Measurements from ENCODE around the gene RPP25.
A peak's percentile ranks its signal among the peaks of the same experiment; 100 is the strongest.

Gene RPP25

DNA sequence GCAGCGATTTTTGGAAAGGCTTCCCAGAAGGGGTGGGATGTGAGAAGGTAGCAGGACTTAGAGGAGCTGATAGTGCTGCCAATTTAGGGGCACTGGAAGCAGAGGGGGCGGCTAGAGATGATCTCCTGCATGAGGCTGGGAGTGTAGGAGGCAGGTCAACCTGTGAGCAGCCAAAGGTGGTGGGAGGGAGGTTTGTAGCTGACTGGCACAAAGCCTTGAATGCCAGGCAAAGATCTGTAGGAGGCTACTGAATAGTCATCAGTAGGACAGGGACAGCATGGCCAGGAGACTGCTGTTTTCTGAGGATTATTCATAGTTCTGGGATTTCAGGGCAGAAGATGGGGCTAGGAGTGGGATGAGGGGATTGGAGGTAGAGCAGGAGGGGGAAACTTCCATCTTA is 41.0 kb upstream of the RPP25 start:
- no peak overlapping the region for H3K27ac ChIP-seq (ENCODE audit: low read length)
- H3K9ac ChIP-seq (ENCODE audit: low read length) = no peak overlapping the region
- H3K9me3 ChIP-seq (replicated peaks; ENCODE audit: insufficient read depth, low read length) = no peaks in the 10 kb centered on the region
- no peaks in the 10 kb centered on the region for H3K79me2 ChIP-seq (ENCODE audit: low read length)
- no peaks in the 10 kb centered on the region for H3K36me3 ChIP-seq (replicated peaks; ENCODE audit: insufficient read depth, low read length)
- H4K20me1 ChIP-seq (ENCODE audit: insufficient read depth, low read length) = no peaks in the 10 kb centered on the region
- H3K4me2 ChIP-seq (ENCODE audit: low read depth, low read length) = no peak overlapping the region
- H3K4me3 ChIP-seq (ENCODE audit: low read length) = no peak overlapping the region
- no peak for TF ChIP-seq EZH2 (optimal IDR thresholded peaks at IDR 0.05; ENCODE audit: low read depth, low read length)
- TF ChIP-seq, protein P1, sequence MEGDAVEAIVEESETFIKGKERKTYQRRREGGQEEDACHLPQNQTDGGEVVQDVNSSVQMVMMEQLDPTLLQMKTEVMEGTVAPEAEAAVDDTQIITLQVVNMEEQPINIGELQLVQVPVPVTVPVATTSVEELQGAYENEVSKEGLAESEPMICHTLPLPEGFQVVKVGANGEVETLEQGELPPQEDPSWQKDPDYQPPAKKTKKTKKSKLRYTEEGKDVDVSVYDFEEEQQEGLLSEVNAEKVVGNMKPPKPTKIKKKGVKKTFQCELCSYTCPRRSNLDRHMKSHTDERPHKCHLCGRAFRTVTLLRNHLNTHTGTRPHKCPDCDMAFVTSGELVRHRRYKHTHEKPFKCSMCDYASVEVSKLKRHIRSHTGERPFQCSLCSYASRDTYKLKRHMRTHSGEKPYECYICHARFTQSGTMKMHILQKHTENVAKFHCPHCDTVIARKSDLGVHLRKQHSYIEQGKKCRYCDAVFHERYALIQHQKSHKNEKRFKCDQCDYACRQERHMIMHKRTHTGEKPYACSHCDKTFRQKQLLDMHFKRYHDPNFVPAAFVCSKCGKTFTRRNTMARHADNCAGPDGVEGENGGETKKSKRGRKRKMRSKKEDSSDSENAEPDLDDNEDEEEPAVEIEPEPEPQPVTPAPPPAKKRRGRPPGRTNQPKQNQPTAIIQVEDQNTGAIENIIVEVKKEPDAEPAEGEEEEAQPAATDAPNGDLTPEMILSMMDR (IDR thresholded peaks at IDR 0.05; ENCODE audit: low read length) = no peak
- TF ChIP-seq EZH2phosphoT487 (IDR thresholded peaks at IDR 0.05; ENCODE audit: low read length) = no peak
- no peak for DNase-seq
- H3F3A ChIP-seq (ENCODE audit: insufficient read depth, low read length) = no peaks in the 10 kb centered on the region
- no peaks in the 10 kb centered on the region for H3K4me1 ChIP-seq (ENCODE audit: low read length)
- 0 out of 2 replicates have a peak, but pooled peaks cover 3% of the 10 kb centered on the region for H3K27me3 ChIP-seq (replicated peaks; ENCODE audit: insufficient read depth, low read length)
- no peak overlapping the region for H2AFZ ChIP-seq (ENCODE audit: low read length)
- no peaks in the 10 kb centered on the region for H3K9me2 ChIP-seq (replicated peaks; ENCODE audit: insufficient read depth, low read length)

DNA sequence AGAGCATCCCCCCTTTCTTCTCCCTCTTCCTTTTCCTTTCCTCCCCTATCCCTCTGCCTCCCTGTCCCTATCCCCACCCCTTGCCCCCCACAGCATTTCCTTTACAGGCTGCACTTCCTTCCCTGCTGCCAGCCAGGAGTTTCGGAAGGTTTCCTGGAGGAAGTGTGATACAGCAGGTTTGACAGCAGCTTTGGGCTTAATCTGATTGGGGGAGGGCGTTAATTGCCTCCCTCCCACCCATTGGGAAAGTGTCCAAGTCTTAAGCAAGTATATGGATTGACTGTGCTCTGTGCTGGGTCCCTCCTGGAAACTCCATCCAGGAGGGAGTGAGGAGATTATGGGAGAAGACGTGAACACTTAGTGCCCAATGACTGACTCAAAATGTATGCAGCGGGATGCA is 40.6 kb upstream of the RPP25 start:
- H3K36me3 ChIP-seq (replicated peaks; ENCODE audit: insufficient read depth, low read length) = no peaks in the 10 kb centered on the region
- no peaks in the 10 kb centered on the region for H3K9me2 ChIP-seq (replicated peaks; ENCODE audit: insufficient read depth, low read length)
- H3K79me2 ChIP-seq (ENCODE audit: low read length) = no peaks in the 10 kb centered on the region
- H3K9ac ChIP-seq (ENCODE audit: low read length) = no peak overlapping the region
- H3K4me3 ChIP-seq (ENCODE audit: low read length) = no peak overlapping the region
- H4K20me1 ChIP-seq (ENCODE audit: insufficient read depth, low read length) = no peaks in the 10 kb centered on the region
- H2AFZ ChIP-seq (ENCODE audit: low read length) = no peak overlapping the region
- no peaks in the 10 kb centered on the region for H3F3A ChIP-seq (ENCODE audit: insufficient read depth, low read length)
- DNase-seq = no peak
- H3K4me1 ChIP-seq (ENCODE audit: low read length) = no peaks in the 10 kb centered on the region
- no peak for TF ChIP-seq EZH2 (optimal IDR thresholded peaks at IDR 0.05; ENCODE audit: low read depth, low read length)
- TF ChIP-seq EZH2phosphoT487 (IDR thresholded peaks at IDR 0.05; ENCODE audit: low read length) = no peak
- H3K4me2 ChIP-seq (ENCODE audit: low read depth, low read length) = no peak overlapping the region
- no peak overlapping the region for H3K27ac ChIP-seq (ENCODE audit: low read length)
- 0 out of 2 replicates have a peak, but pooled peaks cover 3% of the 10 kb centered on the region for H3K27me3 ChIP-seq (replicated peaks; ENCODE audit: insufficient read depth, low read length)
- no peaks in the 10 kb centered on the region for H3K9me3 ChIP-seq (replicated peaks; ENCODE audit: insufficient read depth, low read length)

DNA sequence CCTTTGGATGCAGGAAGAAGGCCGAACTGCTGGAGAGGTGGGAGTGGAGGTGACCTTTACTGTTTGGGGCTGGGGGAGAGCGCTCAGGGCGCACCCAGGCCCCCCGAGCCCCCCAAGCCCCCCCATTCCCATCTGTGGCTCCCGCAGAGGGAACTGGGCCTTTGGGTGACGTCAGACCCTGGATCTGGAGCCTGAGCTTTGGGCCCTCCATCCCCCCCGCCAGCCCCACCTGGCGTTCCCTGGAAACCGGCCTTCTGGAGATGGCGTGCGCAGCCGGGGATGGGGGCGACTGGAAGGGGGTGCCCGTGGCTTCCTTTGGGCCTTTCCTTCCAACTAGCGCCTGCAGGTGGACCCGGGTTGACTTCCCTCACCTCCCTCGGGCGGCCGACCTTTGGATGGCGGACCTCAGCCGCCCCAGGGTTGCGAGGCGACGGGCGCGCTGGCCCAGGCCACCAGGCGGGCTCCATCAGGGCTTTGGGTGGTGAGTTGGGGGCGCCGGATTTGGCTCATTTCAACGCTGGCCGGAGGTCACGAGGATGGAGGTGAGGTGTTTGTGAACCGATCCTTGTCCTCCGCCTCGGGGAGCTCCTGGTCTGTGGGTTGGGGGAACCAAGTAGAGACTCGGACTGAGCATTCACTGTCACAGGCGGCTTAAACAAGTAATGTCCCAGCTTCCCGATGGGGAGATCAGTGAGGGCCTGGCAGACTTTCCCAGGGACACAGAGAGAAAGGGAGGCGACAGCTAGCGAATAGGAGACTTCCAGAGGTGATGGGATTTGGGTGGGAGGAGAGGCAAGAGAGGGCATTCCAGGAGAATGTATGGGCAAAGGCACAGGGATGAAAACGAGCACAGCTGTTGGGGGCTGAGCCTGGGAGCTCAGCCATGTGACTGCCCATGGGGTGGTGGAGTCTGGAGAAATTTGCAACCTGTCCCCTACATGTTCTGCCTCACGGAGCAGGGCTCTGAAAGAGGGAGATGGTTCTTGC is 39.5 kb upstream of the RPP25 start:
- Histone ChIP-seq H3K9me2 (replicated peaks; ENCODE audit: insufficient read depth, low read length) (no peaks in the 10 kb centered on the region), H3F3A (ENCODE audit: insufficient read depth, low read length) (no peaks in the 10 kb centered on the region), H4K20me1 (ENCODE audit: insufficient read depth, low read length) (no peaks in the 10 kb centered on the region), H3K4me3 (ENCODE audit: low read length) (peak overlapping the region; percentile 84), H2AFZ (ENCODE audit: low read length) (peak overlapping the region; percentile 82), H3K9me3 (replicated peaks; ENCODE audit: insufficient read depth, low read length) (no peaks in the 10 kb centered on the region), H3K36me3 (replicated peaks; ENCODE audit: insufficient read depth, low read length) (no peaks in the 10 kb centered on the region), H3K79me2 (ENCODE audit: low read length) (no peaks in the 10 kb centered on the region), H3K4me1 (ENCODE audit: low read length) (no peaks in the 10 kb centered on the region), H3K4me2 (ENCODE audit: low read depth, low read length) (peak overlapping the region; percentile 92), H3K27me3 (replicated peaks; ENCODE audit: insufficient read depth, low read length) (0 out of 2 replicates have a peak, but pooled peaks cover 3% of the 10 kb centered on the region), H3K9ac (ENCODE audit: low read length) (peak overlapping the region; percentile 68), H3K27ac (ENCODE audit: low read length) (no peak overlapping the region)
- DNase-seq = no peak
- TF ChIP-seq EZH2 (optimal IDR thresholded peaks at IDR 0.05; ENCODE audit: low read depth, low read length) (no peak), EZH2phosphoT487 (IDR thresholded peaks at IDR 0.05; ENCODE audit: low read length) (no peak)
- TF ChIP-seq, protein P1 (IDR thresholded peaks at IDR 0.05; ENCODE audit: low read length) = no peak

All from MM.1S (cell line).